Measurements from ENCODE around the gene LARGE1. TPM values are rescaled to one million over a fixed set of nuclear protein-coding genes. Genes with fewer than 3 reads are reported as not detected.

The LARGE1 gene
- total RNA-seq, 1 experiment from 2014 or later, result 13.1 TPM

DNA sequence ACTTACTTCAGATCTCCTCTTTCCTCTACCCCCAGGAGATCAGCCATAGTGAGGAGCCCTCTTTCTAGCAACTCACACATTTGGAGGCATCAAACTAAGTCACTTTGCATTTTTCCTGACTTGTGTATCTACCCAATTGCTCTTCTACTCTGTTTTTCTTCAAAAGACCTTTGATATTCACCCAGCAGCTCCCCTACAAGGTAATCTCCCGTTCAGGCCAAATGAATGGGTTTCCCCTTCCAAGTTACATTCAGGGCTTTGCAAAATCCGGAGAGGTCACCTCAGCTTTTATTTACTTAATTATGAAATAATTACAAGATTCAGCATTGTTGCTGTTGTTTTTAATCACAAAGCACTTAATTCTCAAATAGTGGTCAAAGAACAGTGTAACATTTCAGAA lies 6.1 kb downstream of the LARGE1 start:
- no peak for DNase-seq (ENCODE audit: low spot score)

DNA sequence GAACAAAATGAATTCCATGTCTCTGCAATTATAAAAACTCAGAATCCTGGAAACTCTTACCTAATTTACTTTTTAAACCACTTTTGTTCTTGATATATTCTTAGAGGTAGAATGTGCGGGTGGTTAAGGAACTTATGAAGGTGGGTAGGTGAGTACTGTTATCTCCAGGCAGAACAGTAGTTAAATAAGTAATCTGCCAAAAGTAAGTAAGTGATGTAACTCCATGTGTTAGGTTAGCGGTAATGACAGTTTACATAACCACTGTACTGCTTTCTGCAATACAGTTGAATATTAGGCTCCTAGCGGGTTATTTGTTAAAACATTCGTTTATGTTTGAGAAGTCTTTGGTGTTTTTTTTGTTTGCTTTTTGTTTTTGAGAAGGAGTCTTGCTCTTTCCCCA lies 7.1 kb downstream of the LARGE1 start:
- DNase-seq (ENCODE audit: low spot score), result no peak

DNA sequence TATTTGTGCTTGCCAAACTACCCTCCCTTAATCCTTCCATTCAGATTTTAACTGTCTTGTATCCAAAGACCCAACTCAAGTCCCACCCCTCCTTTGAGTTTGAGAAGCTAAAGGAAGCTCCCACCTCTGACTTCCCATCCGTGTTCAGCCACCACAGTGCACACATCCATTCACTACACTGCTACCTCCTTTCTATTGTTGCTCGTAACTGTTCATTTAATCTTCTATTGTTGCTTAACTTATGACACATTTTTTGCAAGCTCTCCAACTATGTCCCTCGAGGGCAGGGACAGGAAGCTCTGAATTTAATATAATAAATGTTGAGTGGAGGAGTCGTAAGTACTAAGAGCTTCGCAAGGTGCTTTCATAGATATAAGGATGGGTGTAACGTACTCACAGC lies 10.4 kb downstream of the LARGE1 start:
- DNase-seq (ENCODE audit: low spot score), result no peak

DNA sequence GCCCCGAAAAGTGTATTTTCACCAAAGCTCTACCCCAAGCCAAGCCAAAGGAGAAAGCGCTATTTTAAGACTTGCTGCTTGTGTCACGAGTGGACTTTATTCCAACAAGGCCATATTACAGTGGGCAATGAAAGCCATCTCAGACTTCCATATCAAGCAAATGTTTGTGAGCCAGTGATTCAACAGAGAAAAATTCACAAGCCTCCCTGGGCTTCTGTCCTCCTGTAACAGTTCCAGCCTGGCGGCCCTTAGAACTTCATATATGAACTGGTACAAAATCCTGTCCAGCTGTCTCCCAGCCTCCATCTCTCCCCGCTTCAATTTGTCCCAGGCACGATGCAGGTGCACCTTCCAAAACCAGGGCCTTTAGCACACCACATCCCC lies 11.2 kb downstream of the LARGE1 start:
- DNase-seq (ENCODE audit: low spot score), result no peak

DNA sequence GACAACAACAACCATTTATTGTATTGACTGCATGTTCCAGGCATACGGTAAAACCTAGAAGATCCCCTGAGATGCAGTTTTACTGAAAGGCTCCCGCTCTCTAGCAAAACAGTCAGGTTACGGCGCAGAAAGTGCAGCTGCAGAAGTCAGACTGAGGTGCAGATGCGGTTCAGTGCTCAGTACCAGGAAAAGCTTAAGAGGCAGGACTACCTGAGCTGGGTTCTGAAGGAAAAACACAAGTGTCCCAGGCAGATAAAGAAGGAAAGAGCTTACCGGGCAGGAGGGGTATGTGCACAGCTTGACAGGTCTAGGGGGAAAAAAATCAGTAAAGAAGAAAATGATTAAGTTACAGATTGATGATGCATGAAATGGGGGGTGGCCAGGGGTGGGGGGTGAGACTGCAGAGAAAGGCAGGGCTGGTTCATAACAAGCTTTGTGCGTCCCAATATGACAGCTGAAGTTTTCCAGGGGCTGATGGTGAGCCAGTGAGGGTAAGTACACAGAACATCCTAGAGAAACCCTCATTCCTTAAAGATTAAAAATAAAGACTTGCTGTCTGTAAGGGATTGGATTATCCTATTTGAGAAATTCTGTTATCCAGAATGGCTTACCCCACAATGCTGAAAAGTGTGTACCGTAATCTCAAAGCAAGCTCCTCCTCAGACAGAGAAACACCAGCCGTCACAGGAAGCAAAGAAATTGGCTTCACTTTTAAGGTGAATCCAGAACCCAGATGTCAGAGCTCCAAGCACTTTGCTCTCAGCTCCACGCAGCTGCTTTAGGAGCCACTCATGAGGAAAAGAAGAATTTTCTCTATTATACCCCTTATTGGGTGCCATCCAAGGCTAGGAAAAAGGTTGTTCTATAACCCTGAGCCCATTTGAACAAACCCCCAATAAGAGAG lies 11.9 kb downstream of the LARGE1 start:
- no peak for DNase-seq (ENCODE audit: low spot score)

DNA sequence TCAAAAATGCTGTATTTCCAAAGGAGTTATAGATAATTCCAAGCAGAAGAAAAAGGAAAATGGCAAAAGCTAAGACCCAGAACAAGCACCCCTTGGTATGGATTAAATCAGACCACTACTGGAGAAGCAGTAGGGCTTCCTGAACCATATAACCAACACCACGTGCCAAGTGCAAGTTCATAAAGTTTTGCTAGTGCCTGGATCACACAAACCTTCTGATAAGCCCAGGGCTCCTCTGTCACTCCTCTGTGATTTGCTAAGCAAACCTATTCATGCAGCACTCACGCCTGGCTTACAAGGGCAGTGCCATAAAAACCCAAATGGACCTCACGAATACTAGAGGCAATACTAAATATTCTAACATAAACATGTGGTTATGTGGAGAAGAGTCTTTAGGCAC lies 13.3 kb downstream of the LARGE1 start:
- no peak for DNase-seq (ENCODE audit: low spot score)

DNA sequence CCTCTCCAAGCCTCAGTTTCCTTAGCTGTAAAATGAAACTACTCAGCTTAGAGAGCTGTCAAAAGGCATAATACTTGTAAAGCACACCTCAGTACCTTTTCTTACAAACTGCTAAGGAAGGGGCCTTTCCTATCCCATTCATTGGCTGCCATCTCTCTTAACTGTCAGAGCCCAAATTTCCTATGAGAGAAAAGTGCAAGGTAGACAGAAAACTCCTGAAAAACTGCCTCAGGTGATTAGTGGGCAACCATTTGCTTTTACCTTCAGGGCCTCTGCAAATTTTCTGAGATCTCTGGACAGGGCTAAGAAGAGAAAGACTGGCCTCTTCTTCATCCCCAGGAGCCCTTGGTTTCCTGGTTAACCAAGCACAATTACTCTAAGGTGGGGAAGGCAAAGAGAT lies 13.8 kb downstream of the LARGE1 start:
- DNase-seq (ENCODE audit: low spot score), result no peak

DNA sequence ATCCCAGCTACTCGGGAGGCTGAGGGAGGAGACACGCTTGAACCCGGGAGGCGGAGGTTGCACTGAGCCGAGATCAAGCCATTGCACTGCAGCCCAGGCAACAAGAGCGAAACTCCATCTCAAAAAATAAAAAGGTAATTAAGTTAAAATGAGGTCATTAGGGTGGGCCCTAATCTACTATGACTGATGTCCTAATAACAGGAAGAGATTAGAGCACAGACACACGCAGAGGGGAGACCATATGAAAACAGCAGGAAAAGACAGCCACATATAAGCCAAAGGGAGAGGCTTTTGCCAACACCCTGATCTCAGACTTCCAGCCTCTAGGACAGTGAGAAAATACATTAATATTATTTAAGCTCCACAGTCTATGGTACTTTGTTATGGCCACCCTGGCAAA lies 17.3 kb downstream of the LARGE1 start:
- no peak for DNase-seq (ENCODE audit: low spot score)

DNA sequence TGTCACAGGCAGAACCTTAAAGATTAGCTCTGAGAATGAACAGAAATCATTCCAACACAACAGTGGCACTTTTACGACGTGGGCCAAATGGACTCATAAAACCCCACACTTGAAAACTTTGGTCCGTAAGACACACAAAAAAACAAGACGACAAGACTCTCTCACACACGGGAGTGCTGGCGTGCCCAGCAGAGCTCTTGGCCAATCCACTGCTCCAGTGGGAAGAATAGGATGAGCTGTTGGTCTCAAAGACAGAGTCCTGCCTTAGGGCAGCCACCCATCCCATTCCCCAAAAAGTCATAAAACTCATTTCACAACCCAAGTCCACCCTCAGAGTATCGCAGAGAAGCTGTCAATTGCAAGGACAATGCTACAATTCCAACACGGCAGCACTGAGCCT lies 18.2 kb downstream of the LARGE1 start:
- DNase-seq (ENCODE audit: low spot score), result no peak

DNA sequence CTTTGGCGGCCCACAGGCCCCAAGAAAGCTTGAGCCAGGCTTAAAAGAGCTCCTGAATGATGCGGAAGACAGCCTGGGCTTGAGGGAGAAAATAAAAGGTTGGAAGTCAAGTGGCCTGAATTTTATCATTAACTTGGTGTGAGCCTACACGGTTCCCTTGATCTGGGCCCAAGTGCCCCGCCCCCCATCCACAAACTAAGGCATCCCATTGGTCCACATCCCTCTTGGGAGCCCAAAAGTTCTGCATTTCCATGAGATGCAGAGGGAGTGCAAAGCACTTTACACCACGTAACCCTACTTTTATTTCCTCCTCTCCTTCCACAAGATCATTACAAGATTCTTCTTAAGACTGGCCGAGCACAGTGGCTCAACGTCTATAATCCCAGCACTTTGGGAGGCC lies 22.2 kb downstream of the LARGE1 start:
- no peak for DNase-seq (ENCODE audit: low spot score)

DNA sequence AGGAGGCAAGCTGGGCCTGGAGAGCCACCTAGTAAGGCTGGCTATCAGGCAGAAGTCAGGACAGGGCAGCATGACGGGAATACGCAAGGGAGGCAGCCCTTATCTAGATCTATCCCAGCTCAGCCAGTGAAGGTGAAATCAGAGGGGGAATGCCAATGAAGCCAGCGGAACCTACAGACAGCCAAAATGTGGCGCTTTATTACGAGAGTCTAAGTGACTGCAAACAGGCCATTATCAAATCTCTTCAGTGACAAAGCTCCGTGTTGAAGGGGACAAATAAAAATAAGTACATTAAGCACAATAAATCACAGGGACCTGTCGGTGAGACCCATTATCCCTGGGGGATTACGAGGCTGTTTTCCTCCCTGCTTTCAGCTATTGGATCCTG lies 22.8 kb downstream of the LARGE1 start:
- DNase-seq (ENCODE audit: low spot score), result no peak

DNA sequence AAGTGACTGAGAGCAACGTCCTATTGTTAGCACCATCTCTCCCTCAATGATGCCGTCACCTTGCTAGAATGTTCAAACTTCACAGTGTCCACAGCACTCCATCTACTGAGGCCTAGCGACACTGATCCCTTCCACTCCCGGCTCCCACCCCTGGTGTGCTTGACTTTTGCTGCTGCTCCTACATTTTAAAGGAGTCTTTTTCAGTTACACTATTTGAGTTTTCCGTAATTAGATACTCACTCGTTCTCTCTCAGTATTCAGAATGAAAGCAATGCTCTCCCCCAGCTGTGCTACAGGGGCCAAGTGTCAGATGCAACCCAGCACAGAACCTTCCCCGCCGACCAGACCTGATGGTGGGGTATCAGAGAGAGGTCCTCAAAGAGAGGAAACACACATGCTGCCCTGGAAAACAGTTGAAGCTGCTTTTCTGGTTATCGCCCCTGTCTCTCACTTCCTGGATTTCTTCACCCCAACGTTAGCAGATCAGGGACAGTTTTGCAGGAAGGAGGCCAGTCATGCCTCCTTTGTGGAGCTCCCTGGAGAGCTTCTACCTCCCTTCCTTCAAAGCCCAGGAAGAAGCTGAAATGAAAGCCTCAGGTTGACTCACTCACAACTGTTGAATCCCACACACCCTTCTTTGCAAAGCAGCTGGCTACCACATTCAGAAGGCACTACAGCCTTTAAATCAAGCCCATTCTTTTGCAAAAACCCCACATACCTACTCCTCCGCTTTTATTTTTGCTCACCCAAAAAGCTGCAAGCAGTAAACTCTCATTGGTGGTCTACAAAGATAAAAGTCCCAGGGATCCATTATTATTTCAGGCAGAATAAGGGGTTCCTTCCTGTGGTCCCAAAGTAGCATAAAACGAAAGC lies 23.5 kb downstream of the LARGE1 start:
- DNase-seq (ENCODE audit: low spot score), result no peak

DNA sequence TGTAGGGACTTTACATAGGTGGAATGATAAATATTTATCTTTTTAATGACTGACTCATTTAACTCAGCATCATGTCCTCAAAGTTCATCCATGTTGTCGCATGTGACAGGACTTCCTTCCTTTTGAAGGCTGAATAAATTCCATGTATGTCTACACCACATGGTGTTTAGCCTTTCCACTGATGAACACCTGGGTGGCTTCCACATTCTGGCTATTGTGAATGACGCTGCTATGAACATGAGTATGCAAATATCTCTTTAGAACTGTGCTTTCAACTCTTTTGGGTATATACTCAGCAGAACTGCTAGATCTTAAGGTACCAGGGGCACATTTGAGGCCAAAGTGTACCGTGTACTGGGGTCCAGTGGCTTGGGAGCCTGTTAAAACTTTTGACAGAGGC lies 24.1 kb downstream of the LARGE1 start:
- no peak for DNase-seq (ENCODE audit: low spot score)

DNA sequence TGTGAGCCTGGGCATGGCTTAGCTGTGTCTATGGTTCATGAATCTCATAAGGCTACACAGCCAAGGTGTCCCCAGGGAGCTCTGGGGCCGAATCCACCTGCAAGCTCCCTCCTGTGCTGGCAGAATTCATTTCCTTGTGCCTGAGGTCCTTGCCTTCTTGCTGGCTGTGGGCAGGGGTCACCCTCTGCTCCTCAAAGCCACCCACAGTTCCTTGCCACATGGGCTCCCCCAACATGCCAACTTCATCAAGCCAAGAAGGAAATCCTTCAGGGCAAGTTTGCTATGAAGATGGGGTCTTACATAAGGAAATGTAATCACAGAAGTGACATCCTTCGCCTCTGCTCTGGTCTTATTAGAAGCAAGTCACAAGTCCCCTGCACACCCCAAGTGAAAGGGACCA lies 24.8 kb downstream of the LARGE1 start:
- no peak for DNase-seq (ENCODE audit: low spot score)

DNA sequence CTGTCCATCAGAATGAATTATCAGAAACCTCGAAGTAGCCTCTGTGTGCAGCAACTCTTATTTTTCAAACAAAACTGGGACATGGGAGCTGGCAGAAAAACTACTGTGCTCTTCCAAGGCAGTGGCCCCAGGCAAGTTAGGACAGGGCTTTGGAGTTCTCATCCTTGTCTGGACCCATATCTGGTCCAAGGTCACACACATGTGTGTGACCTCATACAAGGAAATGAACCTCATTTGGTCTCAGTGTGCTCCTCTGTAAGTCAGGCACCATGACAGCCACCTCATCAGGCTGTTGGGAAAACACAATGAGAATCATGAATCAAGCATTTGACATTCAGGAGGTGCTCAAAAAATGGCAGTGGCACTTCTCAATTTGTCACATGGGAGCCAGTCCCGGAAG lies 25.8 kb downstream of the LARGE1 start:
- DNase-seq (ENCODE audit: low spot score), result no peak

DNA sequence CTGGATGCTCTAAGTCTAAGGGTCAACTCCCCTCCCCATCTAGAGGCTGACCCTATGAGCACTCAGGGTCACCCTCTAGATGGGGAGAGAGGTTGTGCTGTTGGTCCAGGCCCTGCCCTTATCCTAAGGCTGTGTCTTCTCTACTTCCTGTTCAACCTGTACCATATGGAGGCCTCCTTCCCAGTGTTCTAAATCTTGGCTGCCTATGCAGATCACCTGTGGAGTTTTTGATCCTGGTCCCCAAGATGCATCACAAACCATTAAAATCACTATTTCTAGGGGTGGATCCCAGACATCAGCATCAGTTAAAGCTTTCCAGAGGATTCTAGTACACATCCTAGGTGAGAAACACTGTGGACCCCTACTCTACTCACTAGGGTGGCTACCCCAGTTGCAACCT lies 26.2 kb downstream of the LARGE1 start:
- DNase-seq (ENCODE audit: low spot score), result no peak

DNA sequence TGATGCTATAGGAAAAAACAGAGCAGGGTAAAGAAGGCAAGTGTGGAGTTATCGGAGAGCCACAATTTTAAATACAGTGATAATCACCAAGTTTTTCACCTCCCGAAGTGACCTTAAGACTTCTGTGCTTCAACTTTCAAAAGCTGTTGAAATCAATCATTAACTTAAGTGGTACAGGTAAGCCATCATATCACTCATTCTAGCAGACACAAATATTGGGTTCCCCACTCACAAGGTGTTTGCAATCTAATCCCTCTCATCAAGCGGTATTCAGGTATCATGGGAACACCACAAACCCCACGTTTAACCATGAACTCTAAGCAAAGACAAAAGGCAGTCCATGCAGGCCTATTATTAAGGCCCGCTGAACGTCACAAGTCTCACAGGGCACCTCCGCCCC lies 26.8 kb downstream of the LARGE1 start:
- DNase-seq (ENCODE audit: low spot score), result no peak

DNA sequence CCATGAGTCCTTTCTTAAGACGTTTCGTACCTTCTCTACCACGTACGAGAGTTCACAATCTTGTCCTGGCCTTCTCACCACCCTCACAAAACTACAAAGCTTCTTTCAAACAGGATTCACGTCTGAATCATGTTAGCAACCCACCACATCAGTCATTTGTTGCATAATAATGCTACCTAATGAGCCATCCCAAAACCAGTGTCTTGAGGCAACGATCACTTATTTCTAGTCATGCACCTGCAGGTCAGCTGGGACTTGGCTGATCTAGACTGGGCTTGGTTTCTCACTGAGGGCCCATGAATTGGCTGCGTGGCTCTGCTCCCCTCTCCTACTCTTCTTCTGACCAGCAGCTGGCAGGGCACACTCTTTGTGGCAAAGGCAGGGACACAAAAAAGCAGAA lies 28.3 kb downstream of the LARGE1 start:
- no peak for DNase-seq (ENCODE audit: low spot score)

DNA sequence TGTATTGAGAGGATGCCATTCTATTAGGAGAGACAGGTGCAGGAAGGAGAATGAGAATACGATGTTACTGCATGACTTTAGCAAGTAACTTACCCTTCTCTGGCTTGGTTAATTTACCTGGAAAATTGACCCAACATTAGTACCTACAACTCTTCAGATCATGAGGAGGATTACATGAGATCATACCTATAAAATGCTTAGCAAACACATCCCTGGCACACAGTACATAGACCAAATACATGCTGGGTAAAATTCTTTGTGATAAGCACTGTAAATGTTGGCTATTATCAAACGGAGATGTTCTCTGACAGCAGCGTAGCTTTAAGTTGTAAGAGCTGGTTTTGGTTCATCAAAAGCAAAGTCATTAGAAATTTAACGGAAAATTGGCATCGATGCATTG lies 28.8 kb downstream of the LARGE1 start:
- no peak for DNase-seq (ENCODE audit: low spot score)

DNA sequence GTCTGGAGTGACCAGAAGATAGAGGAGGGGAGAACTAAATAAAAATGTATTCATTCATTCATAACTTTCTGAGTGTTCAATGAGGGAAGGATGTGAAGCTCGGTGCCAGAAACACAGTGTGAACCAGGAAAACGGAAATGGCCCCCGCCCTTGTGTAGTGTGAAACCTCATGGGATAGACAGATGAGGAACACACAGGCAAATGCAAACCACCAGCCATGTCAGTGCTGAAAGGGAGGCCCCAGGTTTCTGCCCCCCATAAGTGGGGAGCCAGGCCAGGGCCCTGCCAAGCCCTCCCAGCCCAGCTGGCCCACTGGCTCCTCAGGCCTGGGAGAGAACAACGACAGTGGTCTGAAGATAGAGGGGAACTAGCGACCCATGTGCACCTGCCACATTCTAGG lies 30.5 kb downstream of the LARGE1 start:
- DNase-seq (ENCODE audit: low spot score), result no peak

DNA sequence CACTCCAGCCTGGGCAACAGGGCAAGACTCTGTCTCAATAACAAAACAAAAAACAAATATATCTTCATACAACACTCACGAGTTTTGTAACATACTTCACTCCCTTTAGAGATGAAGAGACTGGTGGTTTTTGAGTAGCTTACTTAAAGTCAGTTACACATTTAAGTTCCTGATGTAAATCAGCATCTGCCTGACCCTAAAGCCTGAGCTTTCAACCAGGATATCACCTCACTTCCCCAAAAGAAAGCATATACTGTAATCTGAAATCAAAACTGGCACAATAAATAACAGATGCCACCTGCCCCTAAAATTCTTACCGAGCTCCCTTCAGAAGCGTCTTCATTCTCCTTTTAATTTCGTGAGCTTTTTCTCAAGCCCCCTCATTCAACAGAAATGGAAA lies 31.5 kb downstream of the LARGE1 start:
- no peak for DNase-seq (ENCODE audit: low spot score)

DNA sequence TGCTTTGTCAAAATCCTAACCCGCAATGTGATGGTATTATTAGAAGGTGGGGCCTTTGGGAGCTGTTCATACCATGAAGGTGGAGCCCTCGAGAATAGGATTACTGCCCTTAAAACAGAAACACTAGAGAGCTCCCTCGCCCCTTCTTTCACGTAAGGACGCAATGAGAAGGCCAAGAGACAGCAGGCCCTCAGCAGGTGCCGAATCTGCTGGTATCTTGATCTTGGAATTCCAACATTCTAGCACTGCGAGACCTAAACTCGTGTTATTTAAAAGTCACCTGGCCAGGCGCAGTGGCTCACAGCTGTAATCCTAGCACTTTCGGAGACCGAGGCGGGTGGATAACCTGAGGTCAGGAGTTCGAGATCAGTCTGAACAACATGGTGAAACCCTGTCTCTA lies 33.1 kb downstream of the LARGE1 start:
- no peak for DNase-seq (ENCODE audit: low spot score)

DNA sequence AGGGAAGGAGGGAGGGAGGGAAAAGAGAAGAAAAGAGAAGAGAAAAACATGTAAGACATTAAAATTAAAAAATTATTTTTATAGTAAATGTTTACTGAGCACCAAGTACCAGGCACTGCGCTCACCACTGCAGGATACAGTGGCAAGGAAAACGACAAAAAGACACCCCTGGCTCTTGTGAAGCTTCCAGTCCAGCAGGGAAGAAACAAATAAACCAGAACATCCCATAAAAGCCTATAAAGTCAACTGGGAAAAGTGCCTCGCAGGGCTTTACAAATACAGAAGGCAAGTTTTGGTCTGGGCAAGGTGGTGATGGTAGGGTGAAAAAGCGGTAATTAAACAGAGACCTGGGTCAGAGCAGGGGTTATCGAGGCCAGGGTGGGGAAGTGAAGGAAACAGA lies 33.6 kb downstream of the LARGE1 start:
- DNase-seq (ENCODE audit: low spot score), result no peak

All from HT-29 (cell line).